HG03571 (cell line): ENCODE results near the gene PDGFD.

Source experiments
- ATAC-seq: cut with Tn5 transposase; IDR thresholded peaks from one replicate; pipeline ENCODE4 v1.9.1; 2021; ENCODE audit not compliant: unreplicated experiment

PDGFD gene

GRCh38 chr11:104146421-104146820 is 17.5 kb downstream of the PDGFD start:
- no peak for ATAC-seq

GRCh38 chr11:104145062-104145461 is 18.9 kb downstream of the PDGFD start:
- ATAC-seq, result no peak

GRCh38 chr11:104142698-104143097 is 21.2 kb downstream of the PDGFD start:
- ATAC-seq, result no peak

GRCh38 chr11:104136861-104137260 is 27.1 kb downstream of the PDGFD start:
- ATAC-seq, result no peak

- no peak for ATAC-seq
Measured at GRCh38 chr11:104134745-104135144, 29.2 kb downstream of the PDGFD start.

GRCh38 chr11:104130161-104130560 is 33.8 kb downstream of the PDGFD start:
- ATAC-seq, result no peak

- ATAC-seq, result no peak
Measured at GRCh38 chr11:104129145-104129544, 34.8 kb downstream of the PDGFD start.

GRCh38 chr11:104127828-104128227 is 36.1 kb downstream of the PDGFD start:
- ATAC-seq, result no peak

- no peak for ATAC-seq
Measured at GRCh38 chr11:104126464-104126863, 37.5 kb downstream of the PDGFD start.

- ATAC-seq, result peak; percentile 68
Measured at GRCh38 chr11:104124979-104125378, 39.0 kb downstream of the PDGFD start.

GRCh38 chr11:104122836-104123235 is 41.1 kb downstream of the PDGFD start:
- no peak for ATAC-seq

- ATAC-seq, result no peak
Measured at GRCh38 chr11:104122011-104122635, 41.8 kb downstream of the PDGFD start.

GRCh38 chr11:104120493-104121137 is 43.3 kb downstream of the PDGFD start:
- no peak for ATAC-seq

GRCh38 chr11:104118105-104118744 is 45.7 kb downstream of the PDGFD start:
- ATAC-seq, result no peak

GRCh38 chr11:104113541-104113940 is 50.4 kb downstream of the PDGFD start:
- ATAC-seq, result no peak

- ATAC-seq, result no peak
Measured at GRCh38 chr11:104106136-104106754, 57.7 kb downstream of the PDGFD start.

- no peak for ATAC-seq
Measured at GRCh38 chr11:104105155-104105554, 58.8 kb downstream of the PDGFD start.

GRCh38 chr11:104104664-104105063 is 59.3 kb downstream of the PDGFD start:
- ATAC-seq, result no peak

- ATAC-seq, result no peak
Measured at GRCh38 chr11:104104201-104104600, 59.7 kb downstream of the PDGFD start.

- no peak for ATAC-seq
Measured at GRCh38 chr11:104098555-104098954, 65.4 kb downstream of the PDGFD start.

- ATAC-seq, result no peak
Measured at GRCh38 chr11:104098132-104098531, 65.8 kb downstream of the PDGFD start.

- ATAC-seq, result no peak
Measured at GRCh38 chr11:104096900-104097299, 67.0 kb downstream of the PDGFD start.
